Activated T-helper 1 cell treated with anti-CD3 and anti-CD28 coated beads, Interleukin-12 subunit alpha, Interleukin-12 subunit beta, Interleukin-2, Interleukin-4 antibody, amounts not matched to agents 30 ng/mL and 10 ng/mL and 1 ng/mL, durations not matched to agents 14 hours and 24 hours and 36 hours (primary cell): ENCODE data around the gene STX16. TPM values are rescaled to one million over a fixed set of nuclear protein-coding genes. Genes with fewer than 3 reads are reported as not detected.
"Not testable (repeated sequence)": the region's sequence is repeated elsewhere in the genome, so short reads cannot be mapped to it uniquely, and the experiment has no call there.

Experiments
- DNase-seq: peaks from one replicate; pipeline ENCODE4 v3.0.0; 2021; ENCODE audit warnings: low spot score
- H3K27ac Mint-ChIP-seq: one replicate; pipeline ENCODE4 v1.8.0; 2021; ENCODE audit warnings: mild to moderate bottlenecking, mixed read lengths
- H3K27me3 Mint-ChIP-seq: one replicate; pipeline ENCODE4 v1.8.0; 2022; ENCODE audit warnings: mild to moderate bottlenecking, moderate library complexity, mixed read lengths; ENCODE audit not compliant: insufficient read depth
- H3K36me3 Mint-ChIP-seq: one replicate; pipeline ENCODE4 v1.8.0; 2021; ENCODE audit warnings: low read depth, mixed read lengths
- H3K4me1 Mint-ChIP-seq: one replicate; pipeline ENCODE4 v1.8.0; 2021; ENCODE audit warnings: low read depth, mixed read lengths
- H3K4me3 Mint-ChIP-seq: one replicate; pipeline ENCODE4 v1.8.0; 2021; ENCODE audit warnings: mild to moderate bottlenecking, moderate library complexity, mixed read lengths
- H3K9me3 Mint-ChIP-seq: one replicate; pipeline ENCODE4 v1.8.0; 2021; ENCODE audit warnings: mixed read lengths
- intact Hi-C: fragments of 100-400 bp; cut with micrococcal nuclease; formaldehyde crosslinking; loops from one replicate; pipeline ENCODE4 v1.15.1; 2024
- total RNA-seq: library from RNA; stranded (reverse); gene quantifications from 2 replicates; pipeline ENCODE4 v1.2.3, GENCODE V29; 2022

Gene STX16
- total RNA-seq, 1 donor from 2014 or later: 99.9 TPM

DNA sequence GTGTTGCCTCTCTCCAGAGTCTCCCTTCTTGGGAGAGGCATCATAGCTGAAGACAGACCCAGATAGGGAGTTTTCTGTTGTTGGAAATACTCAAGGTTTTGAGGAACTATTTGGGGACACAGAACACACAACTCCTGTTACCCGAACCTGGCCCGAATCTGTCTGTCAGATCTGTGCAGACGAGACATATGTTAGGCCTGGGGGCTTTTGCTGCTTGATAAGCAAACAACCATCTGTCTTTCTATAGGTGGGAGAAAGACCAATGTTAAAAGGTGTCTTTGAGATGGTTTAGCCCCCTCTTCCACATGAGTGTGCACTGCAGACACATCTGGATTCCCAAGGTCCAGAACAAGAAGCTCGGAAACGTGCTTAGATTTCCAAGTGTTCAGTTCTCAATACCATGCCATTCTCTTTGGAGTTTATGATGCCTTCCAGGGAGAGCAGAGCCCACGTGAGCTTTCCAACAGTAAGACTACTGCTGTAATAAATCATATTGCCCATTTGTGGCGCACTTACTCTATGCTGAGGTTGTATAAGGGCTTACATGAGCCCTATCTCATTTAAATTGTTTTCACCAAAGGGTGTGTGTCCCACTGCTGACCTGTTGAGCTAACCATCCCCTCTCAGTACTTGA, 3.8 kb upstream of the STX16 start:
- intact Hi-C loops: no loop called here
- no peak for DNase-seq

DNA sequence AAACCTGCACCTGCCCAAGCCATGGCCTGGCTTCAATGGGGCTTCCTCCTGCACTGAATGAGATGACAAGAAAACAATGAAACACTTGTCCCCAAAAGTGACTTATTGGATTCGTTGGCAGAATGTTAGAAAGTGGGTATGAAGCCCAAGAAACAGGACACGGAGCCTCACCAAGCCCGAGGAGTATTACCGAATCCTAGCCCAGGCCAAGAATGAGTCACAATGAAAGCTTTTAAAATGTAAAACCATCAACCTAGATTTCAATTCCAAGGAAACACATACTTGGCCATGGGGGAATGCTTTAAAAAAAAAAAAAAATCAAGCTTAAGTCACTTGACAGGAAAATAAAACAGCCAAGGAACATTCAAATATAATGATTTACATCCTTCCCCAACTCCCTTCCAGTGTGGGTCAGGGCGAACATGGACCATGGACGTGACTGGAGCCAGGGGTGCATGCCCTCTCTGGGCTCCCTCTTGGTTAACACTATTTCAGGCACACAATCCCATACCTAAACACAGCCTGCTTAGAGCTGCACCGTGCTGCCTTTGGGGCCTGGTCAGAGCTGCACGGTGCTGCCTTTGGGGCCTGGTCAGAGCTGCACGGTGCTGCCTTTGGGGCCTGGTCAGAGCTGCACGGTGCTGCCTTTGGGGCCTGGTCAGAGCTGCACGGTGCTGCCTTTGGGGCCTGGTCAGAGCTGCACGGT, 3.1 kb upstream of the STX16 start:
- intact Hi-C loops: no loop called here
- H3K27ac Mint-ChIP-seq: no peak overlapping the region
- no peak for DNase-seq
- peaks cover 10% of the 10 kb centered on the region for H3K36me3 Mint-ChIP-seq
- no peaks in the 10 kb centered on the region for H3K9me3 Mint-ChIP-seq
- no peak overlapping the region for H3K4me3 Mint-ChIP-seq
- H3K27me3 Mint-ChIP-seq: peaks cover 3% of the 10 kb centered on the region
- peaks cover 10% of the 10 kb centered on the region for H3K4me1 Mint-ChIP-seq

More for the DNA sequence above, 3.8 kb upstream of the STX16 start:
- no peak overlapping the region for H3K4me3 Mint-ChIP-seq
- peaks cover 9% of the 10 kb centered on the region for H3K4me1 Mint-ChIP-seq
- peaks cover 7% of the 10 kb centered on the region for H3K36me3 Mint-ChIP-seq
- no peaks in the 10 kb centered on the region for H3K9me3 Mint-ChIP-seq
- no peak overlapping the region for H3K27ac Mint-ChIP-seq
- peaks cover 3% of the 10 kb centered on the region for H3K27me3 Mint-ChIP-seq

DNA sequence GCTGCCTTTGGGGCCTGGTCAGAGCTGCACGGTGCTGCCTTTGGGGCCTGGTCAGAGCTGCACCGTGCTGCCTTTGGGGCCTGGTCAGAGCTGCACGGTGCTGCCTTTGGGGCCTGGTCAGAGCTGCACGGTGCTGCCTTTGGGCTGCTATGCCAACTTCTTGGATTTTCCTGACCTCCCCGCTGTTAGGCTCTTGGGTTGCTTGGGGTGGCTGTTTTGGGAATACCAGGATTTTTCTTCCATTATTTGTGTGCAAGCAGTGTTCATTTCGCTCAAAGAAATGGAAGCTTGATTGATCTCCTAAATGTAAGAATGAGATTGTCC, 2.6 kb upstream of the STX16 start:
- DNase-seq, intact Hi-C loops, H3K9me3 Mint-ChIP-seq, H3K27me3 Mint-ChIP-seq: not testable (repeated sequence)
- Mint-ChIP-seq H3K4me1 (peaks cover 15% of the 10 kb centered on the region), H3K36me3 (peaks cover 14% of the 10 kb centered on the region), H3K4me3 (peak overlapping the region; percentile 80), H3K27ac (peak overlapping the region; percentile 90)

DNA sequence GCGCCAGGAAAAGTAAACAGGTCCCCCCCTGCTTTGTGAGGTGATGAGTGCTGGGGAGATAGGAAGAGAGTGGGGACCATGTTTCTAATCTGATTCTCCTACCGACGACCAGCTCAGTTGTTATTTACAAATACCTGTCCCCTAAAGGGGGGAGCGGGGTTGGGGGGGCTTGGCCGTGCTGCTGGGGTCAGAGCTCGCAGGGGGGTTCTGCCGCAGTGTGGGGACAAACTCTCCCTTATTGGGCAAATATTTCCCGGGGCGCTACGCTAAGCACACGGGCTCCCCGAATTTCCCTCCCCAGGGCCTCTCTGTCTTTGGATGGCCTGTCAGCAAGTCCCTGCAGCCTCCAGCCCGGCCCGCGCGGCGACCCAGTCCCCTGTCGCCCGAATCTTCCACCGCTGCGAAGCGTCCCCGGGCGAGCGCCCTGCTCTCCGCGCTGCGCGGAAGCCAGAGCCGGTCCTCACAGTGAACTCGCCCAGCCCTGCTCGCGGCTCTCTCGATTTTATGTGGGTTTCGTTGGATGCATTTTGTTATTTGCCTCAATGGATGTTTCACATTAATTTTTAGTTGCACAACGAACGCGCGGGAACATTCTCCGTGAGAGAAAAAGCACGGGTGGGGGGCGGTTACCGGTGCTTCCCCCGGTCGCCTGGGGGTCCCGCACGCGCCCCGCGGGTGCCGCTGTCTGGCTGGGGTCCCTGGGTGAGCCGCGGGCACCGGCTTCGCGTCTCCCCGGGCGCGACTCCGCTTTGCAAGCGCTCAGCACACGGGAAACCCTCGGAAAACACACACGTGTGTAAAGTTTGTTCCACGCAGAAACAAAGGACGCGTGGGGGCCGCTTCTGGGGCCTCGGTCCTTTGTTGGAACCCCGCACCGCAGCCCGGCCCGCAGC, 1.5 kb upstream of the STX16 start:
- peak overlapping the region; percentile 80 for H3K4me3 Mint-ChIP-seq
- H3K27me3 Mint-ChIP-seq: peaks cover 3% of the 10 kb centered on the region
- H3K36me3 Mint-ChIP-seq: peaks cover 14% of the 10 kb centered on the region
- peak overlapping the region; percentile 90 for H3K27ac Mint-ChIP-seq
- peaks cover 16% of the 10 kb centered on the region for H3K4me1 Mint-ChIP-seq
- intact Hi-C loops: loop anchor here (1.0 to 10.0 kb wide), 11 partner anchors 15 to 1293 kb away; partner anchors contain the start of genes ATP5F1E, FAM217B, GNAS and PPP1R3D
- no peaks in the 10 kb centered on the region for H3K9me3 Mint-ChIP-seq
- no peak for DNase-seq

DNA sequence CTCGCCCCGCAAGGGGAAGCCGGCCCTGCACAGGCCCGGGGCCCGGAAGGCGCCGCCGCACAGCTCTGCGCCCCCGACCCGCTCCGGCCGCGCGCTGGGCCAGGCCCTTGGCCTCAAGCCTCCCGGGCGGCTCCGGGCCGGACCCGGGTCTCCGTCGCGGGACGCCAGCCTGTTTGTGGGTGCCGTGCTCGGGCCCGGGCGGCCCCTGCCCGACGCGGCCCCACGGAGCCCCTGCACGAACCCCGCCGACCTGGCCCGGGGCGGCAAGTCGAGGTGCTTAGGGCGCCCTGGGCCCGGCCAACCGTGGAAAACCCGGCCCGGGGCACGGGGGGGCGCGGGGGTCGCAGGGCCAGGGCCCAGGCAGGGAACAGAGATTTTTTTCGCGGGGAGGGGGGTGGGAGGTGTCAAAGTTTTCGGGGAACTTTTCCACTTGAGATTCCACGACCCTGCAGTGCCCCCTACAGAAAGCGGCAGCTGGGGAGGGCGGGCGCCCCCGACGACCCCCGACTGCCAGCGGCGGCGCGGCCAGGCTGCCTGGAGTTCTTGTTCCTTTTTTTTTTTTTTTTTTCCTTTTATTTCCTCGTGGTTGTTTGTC, 805 bp upstream of the STX16 start:
- no peak for DNase-seq
- intact Hi-C loops: loop anchor here (1.0 to 10.0 kb wide), 11 partner anchors 16 to 1292 kb away; partner anchors contain the start of genes ATP5F1E, FAM217B, GNAS and PPP1R3D
- peaks cover 19% of the 10 kb centered on the region for H3K4me1 Mint-ChIP-seq
- H3K9me3 Mint-ChIP-seq: no peaks in the 10 kb centered on the region
- peaks cover 3% of the 10 kb centered on the region for H3K27me3 Mint-ChIP-seq
- H3K27ac Mint-ChIP-seq: peak overlapping the region; percentile 97
- peak overlapping the region; percentile 94 for H3K4me3 Mint-ChIP-seq
- H3K36me3 Mint-ChIP-seq: peaks cover 14% of the 10 kb centered on the region

DNA sequence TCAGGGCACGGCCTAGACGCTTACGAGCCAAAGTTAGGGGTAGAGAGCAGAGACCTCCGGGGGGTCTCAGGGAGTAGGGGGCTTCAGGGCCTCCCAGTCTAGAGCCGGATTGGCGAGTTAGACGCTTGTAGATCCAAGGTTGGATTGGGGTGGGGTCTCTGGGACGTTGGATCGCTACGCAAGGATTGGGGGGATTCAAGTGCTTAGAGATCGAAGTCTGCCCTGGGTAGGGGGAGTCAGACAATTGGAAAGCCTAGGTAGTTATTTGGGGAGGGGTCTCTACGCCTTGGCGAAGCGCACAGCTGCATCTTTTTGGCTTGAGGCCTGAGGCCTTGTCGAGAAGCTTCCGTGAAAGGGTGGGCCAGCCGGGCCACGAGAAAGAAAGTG, 469 bp downstream of the STX16 start:
- H3K27me3 Mint-ChIP-seq: peaks cover under 1% of the 10 kb centered on the region
- H3K4me3 Mint-ChIP-seq: peak overlapping the region; percentile 94
- peak overlapping the region; percentile 97 for H3K27ac Mint-ChIP-seq
- intact Hi-C loops: loop anchor here (2.0 to 10.0 kb wide), 9 partner anchors 163 to 1291 kb away; partner anchors contain the start of genes ATP5F1E, FAM217B, PPP1R3D and RBM38
- H3K36me3 Mint-ChIP-seq: peaks cover 17% of the 10 kb centered on the region
- DNase-seq: no peak
- H3K4me1 Mint-ChIP-seq: peaks cover 31% of the 10 kb centered on the region
- no peaks in the 10 kb centered on the region for H3K9me3 Mint-ChIP-seq

DNA sequence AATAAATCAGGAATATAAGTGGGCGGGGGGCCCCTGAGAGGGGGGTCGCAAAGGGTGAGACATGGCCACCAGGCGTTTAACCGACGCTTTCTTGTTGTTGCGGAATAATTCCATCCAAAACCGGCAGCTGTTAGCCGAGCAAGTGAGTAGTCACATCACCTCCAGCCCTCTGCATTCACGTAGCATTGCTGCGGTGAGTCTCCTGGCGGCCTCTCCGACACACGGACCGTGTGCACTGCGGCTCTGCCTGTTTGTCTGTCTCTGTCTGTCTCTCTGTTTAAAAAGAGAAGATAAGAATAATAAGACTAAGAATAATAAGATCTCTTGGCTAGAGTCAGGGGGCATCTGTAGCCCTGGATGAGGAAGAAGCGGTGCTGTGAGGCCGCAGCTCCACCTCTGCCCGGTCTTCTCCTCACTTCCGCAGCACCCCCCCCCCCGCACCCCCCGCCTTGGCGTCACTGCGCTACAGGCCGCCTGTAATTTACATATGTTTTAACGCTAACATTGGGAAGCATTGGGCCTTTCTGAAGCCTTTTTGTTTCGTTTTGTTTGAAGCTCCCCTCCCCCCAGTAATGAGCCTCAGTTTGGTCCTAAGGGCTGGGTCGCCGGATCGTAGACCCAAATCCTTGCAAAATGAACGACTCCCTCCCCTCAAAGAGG, 993 bp downstream of the STX16 start:
- Mint-ChIP-seq H3K27ac (peak overlapping the region; percentile 97), H3K36me3 (peaks cover 20% of the 10 kb centered on the region), H3K9me3 (no peaks in the 10 kb centered on the region), H3K4me1 (peaks cover 37% of the 10 kb centered on the region), H3K4me3 (peak overlapping the region; percentile 94), H3K27me3 (no peaks in the 10 kb centered on the region)
- intact Hi-C loops: loop anchor here (1.0 to 10.0 kb wide), 16 partner anchors 9 to 1290 kb away; partner anchors contain the start of genes ATP5F1E, FAM217B, NPEPL1 and PPP1R3D
- peak; percentile 65 for DNase-seq

DNA sequence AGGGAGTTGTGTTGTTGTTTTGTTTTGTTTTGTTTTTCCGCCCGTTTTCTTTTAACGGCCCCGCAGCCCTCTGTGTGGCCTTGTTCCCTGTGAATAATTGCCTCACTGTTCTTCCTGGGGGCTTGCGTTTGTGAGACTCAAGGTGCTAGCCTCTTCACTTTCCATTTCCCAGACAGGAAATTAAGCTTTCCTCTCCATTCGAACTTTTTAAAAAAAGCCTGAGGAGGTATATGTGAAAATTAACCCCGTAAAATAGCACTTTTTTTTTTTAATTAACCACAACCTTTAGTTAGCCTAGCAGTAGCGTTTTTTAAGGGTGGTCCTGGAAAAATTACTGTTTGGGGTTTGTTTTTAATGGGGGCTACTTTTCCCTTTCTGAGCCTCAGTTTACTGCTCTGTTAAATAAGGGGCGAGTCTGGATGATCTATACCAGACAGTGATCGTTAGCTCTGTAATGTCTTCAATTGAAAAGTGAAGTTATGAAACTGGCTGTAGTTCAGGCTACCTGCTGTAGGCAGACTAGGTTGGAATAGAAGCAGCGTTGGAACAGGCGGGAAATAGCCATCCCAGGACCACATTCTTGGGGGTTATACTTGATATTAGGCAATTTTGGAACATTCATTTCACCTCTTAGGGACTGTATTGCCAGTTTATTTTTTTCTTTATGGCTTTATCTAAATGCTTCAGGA, 1.7 kb downstream of the STX16 start:
- Mint-ChIP-seq H3K9me3 (no peaks in the 10 kb centered on the region), H3K27me3 (no peaks in the 10 kb centered on the region), H3K4me1 (peaks cover 43% of the 10 kb centered on the region), H3K27ac (peak overlapping the region; percentile 97), H3K4me3 (peak overlapping the region; percentile 94), H3K36me3 (peaks cover 20% of the 10 kb centered on the region)
- no peak for DNase-seq
- intact Hi-C loops: loop anchor here (1.0 to 10.0 kb wide), 15 partner anchors 9 to 1290 kb away; partner anchors contain the start of genes ATP5F1E, FAM217B, NPEPL1 and PPP1R3D

DNA sequence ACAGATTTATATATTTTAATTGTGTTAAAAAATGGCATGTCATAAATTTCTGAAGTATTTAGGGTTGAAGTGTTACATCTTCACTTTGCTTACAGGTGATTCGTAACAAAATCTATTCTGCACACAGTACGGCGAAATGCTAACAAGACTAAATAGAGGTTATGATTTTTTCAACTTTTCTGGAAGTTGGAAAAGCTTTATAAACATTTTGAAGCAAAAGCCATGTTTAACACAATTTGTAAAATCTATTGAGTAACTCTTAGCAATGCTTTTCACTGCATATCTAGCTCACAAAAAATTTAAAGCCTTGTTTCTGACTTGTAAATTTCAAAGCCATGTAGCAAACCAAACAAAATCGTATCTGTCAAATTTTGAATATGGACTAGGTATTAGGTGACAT, 3.3 kb downstream of the STX16 start:
- DNase-seq: no peak
- Mint-ChIP-seq H3K27me3 (no peaks in the 10 kb centered on the region), H3K9me3 (no peaks in the 10 kb centered on the region), H3K27ac (no peak overlapping the region), H3K4me3 (no peak overlapping the region), H3K36me3 (peaks cover 25% of the 10 kb centered on the region), H3K4me1 (peaks cover 52% of the 10 kb centered on the region)
- intact Hi-C loops: loop anchor here (5.0 to 10.0 kb wide), 8 partner anchors 160 to 1288 kb away; partner anchors contain the start of genes ATP5F1E, FAM217B, PPP1R3D and RBM38

DNA sequence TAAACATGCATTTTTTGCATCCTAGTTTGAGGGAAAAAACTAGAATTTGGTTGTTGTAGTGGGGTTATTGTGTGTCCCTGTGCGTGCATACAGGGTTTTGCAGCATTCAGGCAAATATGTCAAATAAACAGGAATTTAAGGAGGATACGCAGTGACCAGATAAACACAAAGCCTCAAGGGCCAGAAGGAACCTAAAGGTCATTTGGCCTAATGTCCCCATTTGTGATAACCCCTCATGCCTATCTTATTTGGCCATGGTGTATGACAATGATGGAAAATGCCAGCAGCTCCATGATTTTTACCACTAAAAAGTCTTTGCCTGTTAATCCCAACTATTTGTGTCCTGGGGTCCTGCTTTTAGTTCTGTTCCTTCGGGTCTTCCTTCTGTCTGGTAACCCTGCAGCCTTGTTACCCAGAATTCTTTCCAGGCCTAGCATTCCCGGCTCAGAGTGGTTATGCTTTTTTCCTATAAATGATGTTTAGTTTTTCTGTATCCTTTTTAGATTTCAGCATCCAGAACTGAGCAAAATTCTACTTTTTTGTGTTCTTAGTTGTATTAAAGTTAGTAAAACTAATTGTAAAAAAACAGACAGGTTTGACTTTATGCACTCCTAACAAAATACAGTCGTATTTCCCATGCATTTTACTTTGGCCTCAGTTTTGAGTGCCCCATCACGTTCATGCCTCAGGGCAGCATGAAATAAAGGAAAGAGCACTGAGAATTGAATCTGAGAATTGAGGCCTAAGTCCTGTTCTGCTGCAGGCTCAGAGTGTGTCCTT, 4.4 kb downstream of the STX16 start:
- DNase-seq: no peak
- intact Hi-C loops: loop anchor here (10.0 kb wide), 1 partner anchor 159 kb away; no protein-coding TSS in a partner anchor
- peaks cover 62% of the 10 kb centered on the region for H3K4me1 Mint-ChIP-seq
- H3K27me3 Mint-ChIP-seq: no peaks in the 10 kb centered on the region
- H3K9me3 Mint-ChIP-seq: no peaks in the 10 kb centered on the region
- H3K36me3 Mint-ChIP-seq: peaks cover 30% of the 10 kb centered on the region
- peak overlapping the region; percentile 74 for H3K4me3 Mint-ChIP-seq
- peak overlapping the region; percentile 40 for H3K27ac Mint-ChIP-seq

DNA sequence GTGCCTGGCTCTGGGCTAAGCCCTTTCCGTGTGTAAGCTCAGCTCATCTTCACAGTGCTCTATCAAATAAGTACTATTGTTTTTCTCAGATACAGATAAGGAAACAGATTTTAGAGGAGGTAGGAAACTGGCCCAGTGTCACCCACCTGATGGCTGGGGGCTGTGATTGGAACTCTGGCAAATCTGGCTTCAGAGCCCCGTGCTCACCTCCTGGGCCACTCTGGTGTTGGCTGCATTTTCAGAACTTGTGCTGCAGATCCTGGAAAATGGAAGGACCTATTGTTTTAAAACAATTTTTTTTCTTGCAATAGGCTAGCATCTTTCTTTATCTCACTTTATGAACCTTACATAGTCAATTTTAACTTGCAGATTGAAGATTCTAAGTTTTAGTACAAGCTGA, 5.7 kb downstream of the STX16 start:
- Mint-ChIP-seq H3K4me1 (peaks cover 75% of the 10 kb centered on the region), H3K27ac (peak overlapping the region; percentile 68), H3K4me3 (peak overlapping the region; percentile 74), H3K27me3 (no peaks in the 10 kb centered on the region), H3K36me3 (peaks cover 35% of the 10 kb centered on the region), H3K9me3 (no peaks in the 10 kb centered on the region)
- intact Hi-C loops: loop anchor here (10.0 kb wide), 1 partner anchor 158 kb away; no protein-coding TSS in a partner anchor
- no peak for DNase-seq
